Measurements from ENCODE around the gene AMBRA1.

AMBRA1 gene

GRCh38 chr11:46632502-46632901 lies 38.7 kb upstream of the AMBRA1 start:
- TF ChIP-seq EZH2 (IDR thresholded peaks at IDR 0.05; ENCODE audit: borderline replicate concordance, low read depth, low read length, severe bottlenecking): no peak
- TF ChIP-seq, protein P1, sequence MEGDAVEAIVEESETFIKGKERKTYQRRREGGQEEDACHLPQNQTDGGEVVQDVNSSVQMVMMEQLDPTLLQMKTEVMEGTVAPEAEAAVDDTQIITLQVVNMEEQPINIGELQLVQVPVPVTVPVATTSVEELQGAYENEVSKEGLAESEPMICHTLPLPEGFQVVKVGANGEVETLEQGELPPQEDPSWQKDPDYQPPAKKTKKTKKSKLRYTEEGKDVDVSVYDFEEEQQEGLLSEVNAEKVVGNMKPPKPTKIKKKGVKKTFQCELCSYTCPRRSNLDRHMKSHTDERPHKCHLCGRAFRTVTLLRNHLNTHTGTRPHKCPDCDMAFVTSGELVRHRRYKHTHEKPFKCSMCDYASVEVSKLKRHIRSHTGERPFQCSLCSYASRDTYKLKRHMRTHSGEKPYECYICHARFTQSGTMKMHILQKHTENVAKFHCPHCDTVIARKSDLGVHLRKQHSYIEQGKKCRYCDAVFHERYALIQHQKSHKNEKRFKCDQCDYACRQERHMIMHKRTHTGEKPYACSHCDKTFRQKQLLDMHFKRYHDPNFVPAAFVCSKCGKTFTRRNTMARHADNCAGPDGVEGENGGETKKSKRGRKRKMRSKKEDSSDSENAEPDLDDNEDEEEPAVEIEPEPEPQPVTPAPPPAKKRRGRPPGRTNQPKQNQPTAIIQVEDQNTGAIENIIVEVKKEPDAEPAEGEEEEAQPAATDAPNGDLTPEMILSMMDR (IDR thresholded peaks at IDR 0.05; ENCODE audit: borderline replicate concordance, extremely low read depth, low read length, poor library complexity, severe bottlenecking): no peak
- H3K36me3 ChIP-seq (ENCODE audit: insufficient read depth, low read length): peaks cover 52% of the 10 kb centered on the region
- H3K79me2 ChIP-seq (ENCODE audit: insufficient read depth, low read length): peaks cover 37% of the 10 kb centered on the region

DNA sequence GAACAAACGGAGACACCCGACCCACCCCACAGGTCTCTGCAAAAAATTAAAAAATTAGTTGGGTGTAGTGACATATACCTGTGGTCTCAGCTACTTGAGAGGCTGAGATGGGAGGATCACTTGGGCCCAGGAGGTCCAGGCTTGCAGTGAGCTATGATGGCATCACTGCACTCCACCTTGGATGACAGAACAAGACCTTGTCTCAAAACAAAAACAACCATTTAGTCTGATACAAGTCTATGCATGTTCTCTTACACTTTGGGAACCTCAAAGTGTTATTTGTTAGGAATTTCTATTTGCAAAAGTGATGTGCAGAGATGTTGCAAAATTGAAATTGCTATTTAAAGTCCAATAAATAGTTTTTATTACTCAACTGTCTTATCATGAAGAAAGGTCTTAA lies 37.9 kb upstream of the AMBRA1 start:
- TF ChIP-seq EZH2 (IDR thresholded peaks at IDR 0.05; ENCODE audit: borderline replicate concordance, low read depth, low read length, severe bottlenecking): no peak
- TF ChIP-seq, protein P1 (IDR thresholded peaks at IDR 0.05; ENCODE audit: borderline replicate concordance, extremely low read depth, low read length, poor library complexity, severe bottlenecking): no peak
- Histone ChIP-seq H3K36me3 (ENCODE audit: insufficient read depth, low read length) (peaks cover 50% of the 10 kb centered on the region), H3K27me3 (ENCODE audit: insufficient read depth, low read length, poor library complexity) (no peaks in the 10 kb centered on the region), H3K4me2 (ENCODE audit: insufficient read depth, low read length) (no peak overlapping the region), H3K79me2 (ENCODE audit: insufficient read depth, low read length) (peaks cover 39% of the 10 kb centered on the region), H3K9ac (ENCODE audit: low read depth, low read length) (no peak overlapping the region), H3K27ac (ENCODE audit: low read length) (no peak overlapping the region), H2AFZ (ENCODE audit: low read depth, low read length) (no peak overlapping the region), H3K9me3 (ENCODE audit: insufficient read depth, low read length, severe bottlenecking) (no peaks in the 10 kb centered on the region), H4K20me1 (ENCODE audit: insufficient read depth, low read length) (no peaks in the 10 kb centered on the region), H3K4me3 (ENCODE audit: low read depth in 1 of 2, low read length in 2 of 2) (no peak overlapping the region), H3K4me1 (ENCODE audit: insufficient read depth, low read length) (no peaks in the 10 kb centered on the region)
- ATAC-seq (ENCODE audit: insufficient read depth, low read depth): no peak
- no peak for DNase-seq

More at GRCh38 chr11:46632502-46632901, 38.7 kb upstream of the AMBRA1 start:
- no peak overlapping the region for H3K4me3 ChIP-seq (ENCODE audit: low read depth in 1 of 2, low read length in 2 of 2)
- H3K27me3 ChIP-seq (ENCODE audit: insufficient read depth, low read length, poor library complexity): no peaks in the 10 kb centered on the region
- DNase-seq (no peak), ATAC-seq (ENCODE audit: insufficient read depth, low read depth) (no peak)
- H3K9ac ChIP-seq (ENCODE audit: low read depth, low read length): no peak overlapping the region
- no peaks in the 10 kb centered on the region for H4K20me1 ChIP-seq (ENCODE audit: insufficient read depth, low read length)
- no peaks in the 10 kb centered on the region for H3K4me1 ChIP-seq (ENCODE audit: insufficient read depth, low read length)
- H3K9me3 ChIP-seq (ENCODE audit: insufficient read depth, low read length, severe bottlenecking): no peaks in the 10 kb centered on the region
- H3K4me2 ChIP-seq (ENCODE audit: insufficient read depth, low read length): no peak overlapping the region
- H3K27ac ChIP-seq (ENCODE audit: low read length): no peak overlapping the region
- H2AFZ ChIP-seq (ENCODE audit: low read depth, low read length): no peak overlapping the region

GRCh38 chr11:46630237-46630636 lies 36.4 kb upstream of the AMBRA1 start:
- Histone ChIP-seq H3K4me2 (ENCODE audit: insufficient read depth, low read length) (no peak overlapping the region), H4K20me1 (ENCODE audit: insufficient read depth, low read length) (peaks cover 3% of the 10 kb centered on the region; the same call in 1 of the 2 replicates), H3K79me2 (ENCODE audit: insufficient read depth, low read length) (peaks cover 47% of the 10 kb centered on the region), H3K4me1 (ENCODE audit: insufficient read depth, low read length) (no peaks in the 10 kb centered on the region), H3K36me3 (ENCODE audit: insufficient read depth, low read length) (peaks cover 57% of the 10 kb centered on the region), H3K9me3 (ENCODE audit: insufficient read depth, low read length, severe bottlenecking) (no peaks in the 10 kb centered on the region), H3K27me3 (ENCODE audit: insufficient read depth, low read length, poor library complexity) (no peaks in the 10 kb centered on the region), H2AFZ (ENCODE audit: low read depth, low read length) (no peak overlapping the region), H3K27ac (ENCODE audit: low read length) (no peak overlapping the region), H3K9ac (ENCODE audit: low read depth, low read length) (no peak overlapping the region), H3K4me3 (ENCODE audit: low read depth in 1 of 2, low read length in 2 of 2) (no peak overlapping the region)
- no peak for ATAC-seq (ENCODE audit: insufficient read depth, low read depth)
- no peak for DNase-seq
- TF ChIP-seq EZH2 (IDR thresholded peaks at IDR 0.05; ENCODE audit: borderline replicate concordance, low read depth, low read length, severe bottlenecking): no peak
- TF ChIP-seq, protein P1 (IDR thresholded peaks at IDR 0.05; ENCODE audit: borderline replicate concordance, extremely low read depth, low read length, poor library complexity, severe bottlenecking): no peak

- Histone ChIP-seq H3K79me2 (ENCODE audit: insufficient read depth, low read length) (peaks cover 59% of the 10 kb centered on the region), H3K4me3 (ENCODE audit: low read depth in 1 of 2, low read length in 2 of 2) (no peak overlapping the region), H3K9ac (ENCODE audit: low read depth, low read length) (no peak overlapping the region), H3K4me2 (ENCODE audit: insufficient read depth, low read length) (no peak overlapping the region), H3K4me1 (ENCODE audit: insufficient read depth, low read length) (no peaks in the 10 kb centered on the region), H3K27ac (ENCODE audit: low read length) (no peak overlapping the region), H3K9me3 (ENCODE audit: insufficient read depth, low read length, severe bottlenecking) (no peaks in the 10 kb centered on the region), H2AFZ (ENCODE audit: low read depth, low read length) (no peak overlapping the region), H3K36me3 (ENCODE audit: insufficient read depth, low read length) (peaks cover 68% of the 10 kb centered on the region), H3K27me3 (ENCODE audit: insufficient read depth, low read length, poor library complexity) (no peaks in the 10 kb centered on the region), H4K20me1 (ENCODE audit: insufficient read depth, low read length) (peaks cover 9% of the 10 kb centered on the region)
- no peak for TF ChIP-seq EZH2 (IDR thresholded peaks at IDR 0.05; ENCODE audit: borderline replicate concordance, low read depth, low read length, severe bottlenecking)
- TF ChIP-seq, protein P1 (IDR thresholded peaks at IDR 0.05; ENCODE audit: borderline replicate concordance, extremely low read depth, low read length, poor library complexity, severe bottlenecking): no peak
- DNase-seq (no peak), ATAC-seq (ENCODE audit: insufficient read depth, low read depth) (no peak)
These were observed 35.1 kb upstream of the AMBRA1 start for GRCh38 chr11:46628961-46629360.
